GM19043 (cell line): ENCODE results near the gene SHOX.
"Not testable (repeated sequence)": the region's sequence is repeated elsewhere in the genome, so short reads cannot be mapped to it uniquely, and the experiment has no call there.

ENCODE experiments used
- ATAC-seq: cut with Tn5 transposase; IDR thresholded peaks from one replicate; pipeline ENCODE4 v1.9.1; 2021; ENCODE audit warnings: low read depth; ENCODE audit not compliant: unreplicated experiment

SHOX gene

GRCh38 chrX:630612-631496, at the start of gene SHOX:
Gene SHOX, plus strand, starts transcription at chrX:630791. Its CDS starts 107 bp downstream, at chrX:630898.
- ATAC-seq: no peak

GRCh38 chrX:581066-581465, 49.5 kb upstream of the SHOX start:
- no peak for ATAC-seq

GRCh38 chrX:581720-582298, 48.8 kb upstream of the SHOX start:
- ATAC-seq: no peak

GRCh38 chrX:584572-584971, 46.0 kb upstream of the SHOX start:
- no peak for ATAC-seq

GRCh38 chrX:585115-585808, 45.3 kb upstream of the SHOX start:
- no peak for ATAC-seq

GRCh38 chrX:586351-586750, 44.2 kb upstream of the SHOX start:
- no peak for ATAC-seq

GRCh38 chrX:589261-589660, 41.3 kb upstream of the SHOX start:
- ATAC-seq: not testable (repeated sequence)

GRCh38 chrX:590693-591404, 39.7 kb upstream of the SHOX start:
- no peak for ATAC-seq

GRCh38 chrX:599837-600715, 30.5 kb upstream of the SHOX start:
- no peak for ATAC-seq

GRCh38 chrX:603029-603428, 27.6 kb upstream of the SHOX start:
- not testable (repeated sequence) for ATAC-seq

- not testable (repeated sequence) for ATAC-seq
Observed at GRCh38 chrX:604616-605015, 26.0 kb upstream of the SHOX start.

- ATAC-seq: not testable (repeated sequence)
Observed at GRCh38 chrX:608088-608487, 22.5 kb upstream of the SHOX start.

GRCh38 chrX:614136-614535, 16.5 kb upstream of the SHOX start:
- ATAC-seq: no peak

GRCh38 chrX:617401-617800, 13.2 kb upstream of the SHOX start:
- no peak for ATAC-seq

- no peak for ATAC-seq
Observed at GRCh38 chrX:617891-618290, 12.7 kb upstream of the SHOX start.

GRCh38 chrX:618304-618703, 12.3 kb upstream of the SHOX start:
- ATAC-seq: not testable (repeated sequence)

- no peak for ATAC-seq
Observed at GRCh38 chrX:618761-619450, 11.7 kb upstream of the SHOX start.

- no peak for ATAC-seq
Observed at GRCh38 chrX:619451-619811, 11.2 kb upstream of the SHOX start.

- ATAC-seq: no peak
Observed at GRCh38 chrX:619812-620531, 10.6 kb upstream of the SHOX start.
